Large intestine (tissue), 3 donors: ENCODE measurements around the gene PRRC2C. TPM values are rescaled to one million over a fixed set of nuclear protein-coding genes. Genes with fewer than 3 reads are reported as not detected.
"Not testable (repeated sequence)": the region's sequence is repeated elsewhere in the genome, so short reads cannot be mapped to it uniquely, and the experiment has no call there.

Experiments
- DNase-seq, 2 donors: peaks; one replicate each; pipeline versions ENCODE4 v3.0.0 to v3.0.0-alpha.2; 2013
- H3K27ac ChIP-seq: one replicate; pipeline ENCODE4 v1.5.1; 2013; ENCODE audit warnings: low read length
- H3K27me3 ChIP-seq: 2 replicates; pipeline ENCODE4 v1.6.1; 2013; ENCODE audit warnings: low read length; ENCODE audit not compliant: control insufficient read depth, insufficient read depth
- H3K36me3 ChIP-seq: 2 replicates; pipeline ENCODE4 v1.6.1; 2013; ENCODE audit warnings: low read length; ENCODE audit not compliant: control insufficient read depth, insufficient read depth
- H3K4me1 ChIP-seq: one replicate; pipeline ENCODE4 v1.6.1; 2013; ENCODE audit warnings: low read length; ENCODE audit not compliant: control insufficient read depth, insufficient read depth
- H3K4me3 ChIP-seq: one replicate; pipeline ENCODE4 v1.5.1; 2013; ENCODE audit warnings: low read length
- H3K9me3 ChIP-seq: one replicate; pipeline ENCODE4 v1.6.1; 2013; ENCODE audit warnings: mild to moderate bottlenecking, low read depth, low read length, moderate library complexity; ENCODE audit not compliant: control insufficient read depth
- WGBS: methylation state at CpG from one replicate; pipeline ENCODE4 v1.1.5; 2013; ENCODE audit warnings: low lambda C conversion rate; ENCODE audit not compliant: insufficient coverage; 5-methylcytosine and 5-hydroxymethylcytosine counted together
- polyA plus RNA-seq: library from polyadenylated mRNA; unstranded; fragments of 120-200 nt; gene quantifications from one replicate; pipeline ENCODE4 v1.2.1, GENCODE V29; 2013

The PRRC2C gene
- polyA plus RNA-seq, 1 donor, result 107 TPM

- H3K36me3 ChIP-seq, DNase-seq, H3K9me3 ChIP-seq, H3K27me3 ChIP-seq, H3K4me3 ChIP-seq, H3K27ac ChIP-seq, H3K4me1 ChIP-seq: not testable (repeated sequence)
- no CpG with 5 or more reads among the region's 2 CpGs for WGBS
These were observed 115.0 kb downstream of the PRRC2C start for GRCh38 chr1:171600310-171600709.

- no peak overlapping the region for H3K4me3 ChIP-seq
- H3K4me1 ChIP-seq, result no peaks in the 10 kb centered on the region
- no peaks in the 10 kb centered on the region for H3K36me3 ChIP-seq
- H3K27ac ChIP-seq, result no peak overlapping the region
- no CpG with 5 or more reads among the region's 13 CpGs for WGBS
- no peaks in the 10 kb centered on the region for H3K9me3 ChIP-seq
- DNase-seq, result no peak
- no peaks in the 10 kb centered on the region for H3K27me3 ChIP-seq
These were observed 115.5 kb downstream of the PRRC2C start for GRCh38 chr1:171600862-171601261.

- not testable (repeated sequence) for H3K27ac ChIP-seq, H3K4me1 ChIP-seq, H3K27me3 ChIP-seq, H3K36me3 ChIP-seq, H3K9me3 ChIP-seq, DNase-seq, H3K4me3 ChIP-seq
- WGBS, result no CpG with 5 or more reads among the region's 6 CpGs
These were observed 117.7 kb downstream of the PRRC2C start for GRCh38 chr1:171603042-171603441.

GRCh38 chr1:171606402-171606941 lies 121.1 kb downstream of the PRRC2C start:
- Histone ChIP-seq H3K27me3 (no peaks in the 10 kb centered on the region), H3K4me1 (no peaks in the 10 kb centered on the region), H3K4me3 (no peak overlapping the region), H3K9me3 (no peaks in the 10 kb centered on the region), H3K36me3 (no peaks in the 10 kb centered on the region), H3K27ac (no peak overlapping the region)
- 62% methylated on average over 2 of the region's 10 CpGs for WGBS
- DNase-seq, result no peak

GRCh38 chr1:171610385-171610784 lies 125.1 kb downstream of the PRRC2C start:
- no peak for DNase-seq
- 100% methylated on average over 1 of the region's 2 CpGs for WGBS
- H3K4me1 ChIP-seq, result no peaks in the 10 kb centered on the region

GRCh38 chr1:171611306-171611705 lies 126.0 kb downstream of the PRRC2C start:
- Histone ChIP-seq H3K27me3 (no peaks in the 10 kb centered on the region), H3K36me3 (no peaks in the 10 kb centered on the region), H3K4me1 (no peaks in the 10 kb centered on the region), H3K9me3 (no peaks in the 10 kb centered on the region), H3K4me3 (no peak overlapping the region), H3K27ac (no peak overlapping the region)
- WGBS, result no CpG with 5 or more reads among the region's 2 CpGs
- no peak for DNase-seq

More at GRCh38 chr1:171610385-171610784, 125.1 kb downstream of the PRRC2C start:
- Histone ChIP-seq H3K9me3 (no peaks in the 10 kb centered on the region), H3K36me3 (no peaks in the 10 kb centered on the region), H3K27ac (no peak overlapping the region), H3K4me3 (no peak overlapping the region), H3K27me3 (no peaks in the 10 kb centered on the region)

- no peaks in the 10 kb centered on the region for H3K36me3 ChIP-seq
- DNase-seq, result no peak
- H3K9me3 ChIP-seq, result no peaks in the 10 kb centered on the region
- H3K27me3 ChIP-seq, result no peaks in the 10 kb centered on the region
- no peaks in the 10 kb centered on the region for H3K4me1 ChIP-seq
- no peak overlapping the region for H3K4me3 ChIP-seq
- no peak overlapping the region for H3K27ac ChIP-seq
- WGBS, result no CpG with 5 or more reads among the region's 1 CpG
These were observed 128.0 kb downstream of the PRRC2C start for GRCh38 chr1:171613282-171613681.

- not testable (repeated sequence) for H3K36me3 ChIP-seq, H3K4me1 ChIP-seq, H3K27me3 ChIP-seq, H3K27ac ChIP-seq, H3K9me3 ChIP-seq, H3K4me3 ChIP-seq, DNase-seq
- WGBS, result 40% methylated on average over 1 of the region's 14 CpGs
These were observed 130.0 kb downstream of the PRRC2C start for GRCh38 chr1:171615122-171615906.

GRCh38 chr1:171616586-171616985 lies 131.3 kb downstream of the PRRC2C start:
- H3K27me3 ChIP-seq, result no peaks in the 10 kb centered on the region
- H3K4me1 ChIP-seq, result no peaks in the 10 kb centered on the region
- no peak for DNase-seq
- no peaks in the 10 kb centered on the region for H3K9me3 ChIP-seq
- WGBS, result 60% methylated on average over 1 of the region's 2 CpGs
- no peaks in the 10 kb centered on the region for H3K36me3 ChIP-seq
- H3K4me3 ChIP-seq, result no peak overlapping the region
- no peak overlapping the region for H3K27ac ChIP-seq

GRCh38 chr1:171622152-171622462 lies 136.8 kb downstream of the PRRC2C start, which contains the start of gene MYOCOS:
TSS of gene MYOCOS (plus strand) at chr1:171622243. CDS start at chr1:171623884, 1,641 bp downstream.
- Histone ChIP-seq H3K27me3 (peaks cover 3% of the 10 kb centered on the region), H3K36me3 (no peaks in the 10 kb centered on the region), H3K27ac (no peak within 1 kb of the TSS), H3K9me3 (no peaks in the 10 kb centered on the region), H3K4me3 (no peak within 1 kb of the TSS), H3K4me1 (no peaks in the 10 kb centered on the region)
- no peak for DNase-seq
- WGBS, result no CpG with 5 or more reads among the region's 7 CpGs
